Mesodermal cell (in vitro differentiated cells): ENCODE data around the gene PRKAR2A.
"Not testable (repeated sequence)": the region's sequence is repeated elsewhere in the genome, so short reads cannot be mapped to it uniquely, and the experiment has no call there.

Experiments used
- H3K27ac ChIP-seq: 2 replicates; pipeline ENCODE4 v1.7.0; 2013; ENCODE audit warnings: mild to moderate bottlenecking, low read depth, low read length, moderate library complexity; ENCODE audit not compliant: severe bottlenecking
- H3K36me3 ChIP-seq: 2 replicates; pipeline ENCODE4 v1.7.1; 2013; ENCODE audit warnings: mild to moderate bottlenecking, low read length, moderate library complexity; ENCODE audit not compliant: control insufficient read depth, insufficient read depth
- H3K4me1 ChIP-seq: one replicate; pipeline ENCODE4 v1.7.1; 2013; ENCODE audit warnings: mild to moderate bottlenecking, low read length; ENCODE audit not compliant: insufficient read depth, control insufficient read depth, poor library complexity, severe bottlenecking
- H3K4me3 ChIP-seq: 2 replicates; pipeline ENCODE4 v1.7.0; 2013; ENCODE audit warnings: low read length, control low read depth, mild to moderate bottlenecking; ENCODE audit not compliant: insufficient read depth, poor library complexity, severe bottlenecking; ENCODE audit errors: extremely low read depth
- H3K9me3 ChIP-seq: 2 replicates; pipeline ENCODE4 v1.7.1; 2013; ENCODE audit warnings: mild to moderate bottlenecking, low read length, moderate library complexity; ENCODE audit not compliant: control insufficient read depth
- WGBS, 2 experiments: methylation state at CpG; one replicate each; pipeline ENCODE4 v1.1.5; 2013; ENCODE audit warnings: missing lambda C conversion rate in 2 of 2; ENCODE audit not compliant: insufficient coverage in 2 of 2; 5-methylcytosine and 5-hydroxymethylcytosine counted together

Gene PRKAR2A

GRCh38 chr3:48835650-48836366, 11.9 kb downstream of the PRKAR2A start:
- Histone ChIP-seq H3K36me3 (no peaks in the 10 kb centered on the region), H3K4me1 (no peaks in the 10 kb centered on the region), H3K9me3 (no peaks in the 10 kb centered on the region), H3K27ac (no peak overlapping the region), H3K4me3 (no peak overlapping the region)
- WGBS, 2 experiments = 80 to 93% methylated on average over 2 to 5 of the region's 11 CpGs

DNA sequence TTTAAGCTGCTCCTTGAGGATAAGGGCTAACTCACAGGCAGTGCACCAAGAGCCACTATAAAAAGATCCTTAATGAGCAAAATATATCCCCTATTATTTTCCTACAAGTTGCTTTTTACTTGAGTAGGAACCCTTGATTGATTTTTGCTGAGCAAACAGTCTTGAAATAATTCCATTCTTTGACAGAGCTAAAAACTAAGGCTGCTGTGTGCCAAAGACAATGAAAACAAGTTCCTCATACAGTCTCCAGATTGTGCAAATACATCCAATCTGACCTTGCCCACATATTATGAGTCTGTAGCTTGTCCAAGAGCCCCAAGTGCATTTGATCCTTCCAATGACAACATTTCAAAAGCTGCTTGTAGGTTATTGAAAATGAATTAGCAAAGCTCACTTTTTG, 15.0 kb downstream of the PRKAR2A start:
- H3K27ac ChIP-seq = no peak overlapping the region
- H3K9me3 ChIP-seq = no peaks in the 10 kb centered on the region
- no peaks in the 10 kb centered on the region for H3K4me1 ChIP-seq
- no peak overlapping the region for H3K4me3 ChIP-seq
- H3K36me3 ChIP-seq = no peaks in the 10 kb centered on the region

- Histone ChIP-seq H3K9me3 (no peaks in the 10 kb centered on the region), H3K36me3 (no peaks in the 10 kb centered on the region), H3K4me1 (peaks cover 4% of the 10 kb centered on the region), H3K27ac (no peak overlapping the region), H3K4me3 (no peak overlapping the region)
- WGBS, 2 experiments = 97 to 100% methylated on average over 2 to 3 of the region's 6 CpGs
Observed at GRCh38 chr3:48830715-48831114, 17.0 kb downstream of the PRKAR2A start.

DNA sequence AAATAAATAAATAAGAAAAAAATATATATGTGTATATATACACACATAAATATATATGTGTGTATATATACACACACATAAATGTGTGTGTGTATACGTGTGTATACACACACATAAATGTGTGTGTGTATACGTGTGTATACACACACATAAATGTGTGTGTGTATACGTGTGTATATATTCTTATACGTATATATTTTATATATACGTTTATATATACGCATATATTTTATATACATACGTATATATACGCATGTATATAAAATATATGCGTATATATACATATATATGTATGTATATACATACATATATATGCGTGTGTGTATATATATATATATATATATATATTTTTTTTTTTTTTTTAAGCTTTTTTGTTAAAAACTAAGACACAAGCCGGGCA, 18.1 kb downstream of the PRKAR2A start:
- H3K4me3 ChIP-seq, H3K9me3 ChIP-seq, H3K27ac ChIP-seq, H3K4me1 ChIP-seq, H3K36me3 ChIP-seq: not testable (repeated sequence)
- no CpG with 5 or more reads among the region's 11 CpGs for WGBS, 2 experiments

DNA sequence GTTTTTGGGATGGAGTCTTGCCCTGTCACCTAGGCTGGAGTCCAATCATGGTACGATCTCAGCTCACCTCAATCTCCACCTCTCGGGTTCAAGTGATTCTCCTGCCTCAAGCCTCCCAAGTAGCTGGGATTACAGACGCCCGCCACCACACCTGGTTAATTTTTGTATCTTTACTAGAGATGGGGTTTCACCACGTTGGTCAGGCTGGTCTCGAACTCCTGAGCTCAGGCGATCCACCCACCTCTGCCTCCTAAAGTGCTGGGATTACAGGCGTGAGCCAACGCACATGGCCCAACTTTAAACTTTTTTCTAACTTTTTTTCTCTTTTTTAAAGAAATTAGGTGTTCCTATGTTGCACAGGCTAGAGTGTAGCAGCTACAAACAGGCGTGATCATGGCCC, 19.8 kb downstream of the PRKAR2A start:
- H3K36me3 ChIP-seq, H3K4me1 ChIP-seq, H3K4me3 ChIP-seq, H3K9me3 ChIP-seq, H3K27ac ChIP-seq: not testable (repeated sequence)
- WGBS, 2 experiments = 96 to 97% methylated on average over 7 to 8 of the region's 10 CpGs

DNA sequence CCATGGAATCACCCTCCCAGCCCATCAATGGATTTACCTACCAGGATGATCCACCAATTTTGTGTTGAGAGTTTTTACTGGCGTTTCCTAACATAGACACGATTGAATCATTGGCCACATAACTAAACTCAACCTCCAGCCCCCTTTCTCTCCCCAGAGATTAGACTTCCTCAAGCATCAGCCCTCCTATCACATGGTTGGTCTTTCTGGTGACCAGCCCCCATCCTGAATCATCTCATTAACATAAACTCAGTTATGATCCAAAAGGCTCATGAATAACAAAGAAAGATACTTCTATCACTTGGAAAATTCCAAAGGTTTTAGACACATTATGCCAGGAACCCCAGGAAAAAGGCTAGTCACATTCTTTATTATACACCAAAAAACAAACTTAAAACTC, 21.2 kb downstream of the PRKAR2A start:
- Histone ChIP-seq H3K36me3 (no peaks in the 10 kb centered on the region), H3K4me3 (no peak overlapping the region), H3K9me3 (no peaks in the 10 kb centered on the region), H3K4me1 (peaks cover 4% of the 10 kb centered on the region), H3K27ac (no peak overlapping the region)
- WGBS, 2 experiments = 93 to 100% methylated on average over 2 of the region's 2 CpGs

DNA sequence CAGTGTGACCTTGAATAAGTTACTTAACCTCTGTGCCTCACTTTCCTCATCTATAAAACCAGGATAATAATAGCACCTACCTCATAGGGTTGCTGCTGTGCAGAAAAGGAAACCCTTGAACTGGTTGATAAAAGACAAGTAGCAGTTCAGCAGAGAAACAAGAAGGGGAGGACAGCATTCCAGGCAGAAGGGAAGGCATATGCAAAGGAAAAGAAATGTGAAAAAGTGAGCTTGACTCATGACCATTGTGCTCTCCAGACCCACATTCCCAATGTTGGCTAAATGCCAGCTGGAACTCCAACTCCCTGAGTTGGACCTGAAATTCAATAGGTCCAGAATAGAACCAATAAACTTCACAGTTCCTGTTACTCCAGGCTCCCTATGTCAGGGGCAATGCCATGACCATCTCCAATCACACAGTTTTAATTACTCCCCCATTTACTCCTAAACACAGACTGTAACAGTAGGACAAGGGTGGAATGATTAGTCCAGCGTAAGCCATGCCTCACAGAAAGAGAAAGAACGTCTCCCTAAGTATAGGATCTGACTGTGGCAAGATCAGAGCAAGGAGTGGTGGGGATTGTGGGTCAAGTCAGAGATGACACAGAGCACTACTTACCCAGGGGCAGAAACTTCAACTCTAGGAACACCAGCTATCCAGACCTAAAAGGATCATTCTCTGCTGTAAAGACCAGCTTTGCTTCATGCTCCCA, 26.9 kb downstream of the PRKAR2A start:
- no peaks in the 10 kb centered on the region for H3K4me1 ChIP-seq
- 100% methylated on average over 2 of the region's 2 CpGs; no CpG with 5 or more reads in 1 of the 2 experiments for WGBS, 2 experiments
- H3K27ac ChIP-seq = no peak overlapping the region
- H3K4me3 ChIP-seq = no peak overlapping the region
- H3K36me3 ChIP-seq = no peaks in the 10 kb centered on the region
- H3K9me3 ChIP-seq = no peaks in the 10 kb centered on the region

DNA sequence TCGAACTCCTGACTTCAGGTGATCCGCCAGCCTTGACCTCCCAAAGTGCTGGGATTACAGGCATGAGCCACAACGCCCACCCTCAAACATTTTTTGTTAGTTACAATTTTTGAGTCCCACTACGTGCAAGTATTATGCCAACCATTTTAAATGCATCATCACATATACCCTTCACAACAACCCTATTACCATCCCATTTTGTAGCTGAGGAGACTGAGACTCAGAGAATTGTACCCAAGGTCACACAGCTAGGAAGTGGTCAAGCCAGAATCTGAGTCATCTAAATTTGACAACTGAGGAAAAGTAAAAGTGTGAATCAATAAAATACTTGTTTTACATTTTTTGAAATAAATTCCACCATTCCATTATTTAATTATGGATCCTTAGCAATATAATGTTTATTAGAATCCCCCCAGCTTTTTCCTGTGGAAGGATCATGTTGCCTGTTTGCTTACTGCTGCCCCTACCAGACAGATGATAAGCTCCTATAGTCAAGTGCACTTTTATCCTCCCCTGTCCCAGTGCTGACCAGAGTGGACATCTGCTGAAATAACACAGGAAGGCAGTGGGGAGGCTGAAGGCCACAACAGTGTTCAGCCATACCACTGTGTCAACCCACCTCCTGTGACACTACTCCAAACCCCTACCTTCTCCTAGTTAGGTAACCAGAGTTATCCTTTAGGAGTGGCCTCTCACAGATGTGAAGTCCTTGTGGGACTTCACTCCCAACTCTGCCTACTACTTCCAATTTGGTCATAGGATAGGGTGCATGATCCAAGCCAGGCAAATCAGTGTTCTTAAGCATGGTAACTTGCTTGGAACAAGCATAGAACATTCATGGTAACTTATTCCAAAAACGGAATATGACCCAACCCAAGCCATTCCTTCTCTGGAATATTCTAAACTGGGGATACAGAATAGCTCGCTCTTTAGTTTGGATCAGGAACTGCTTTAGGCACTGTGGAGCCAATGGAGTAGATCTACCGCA, 28.1 kb downstream of the PRKAR2A start:
- WGBS, 2 experiments = 93 to 94% methylated on average over 5 of the region's 7 CpGs

GRCh38 chr3:48811524-48811923, 36.1 kb downstream of the PRKAR2A start:
- WGBS, 2 experiments = 80% methylated on average over 1 of the region's 3 CpGs; no CpG with 5 or more reads in 1 of the 2 experiments
- Histone ChIP-seq H3K36me3 (no peaks in the 10 kb centered on the region), H3K27ac (no peak overlapping the region), H3K9me3 (no peaks in the 10 kb centered on the region), H3K4me3 (no peak overlapping the region), H3K4me1 (no peaks in the 10 kb centered on the region)

More for the DNA sequence above, 28.1 kb downstream of the PRKAR2A start:
- Histone ChIP-seq H3K4me1 (no peaks in the 10 kb centered on the region), H3K36me3 (no peaks in the 10 kb centered on the region), H3K9me3 (no peaks in the 10 kb centered on the region), H3K4me3 (no peak overlapping the region), H3K27ac (no peak overlapping the region)

GRCh38 chr3:48804930-48805329, 42.7 kb downstream of the PRKAR2A start:
- Histone ChIP-seq H3K36me3 (no peaks in the 10 kb centered on the region), H3K4me1 (no peaks in the 10 kb centered on the region), H3K9me3 (no peaks in the 10 kb centered on the region), H3K4me3 (no peak overlapping the region), H3K27ac (no peak overlapping the region)
- 93 to 100% methylated on average over 1 to 4 of the region's 4 CpGs for WGBS, 2 experiments
